GM12878 (cell line): Measurements from ENCODE around the gene ARL4C. TPM values are rescaled to one million over a fixed set of nuclear protein-coding genes. Genes with fewer than 3 reads are reported as not detected.

Source experiments
- BCL11A ChIP-seq: IDR thresholded peaks from 2 replicates; pipeline ENCODE4 v1.6.1; 2011; ENCODE audit warnings: low read depth, low read length
- CREB1 ChIP-seq: IDR thresholded peaks from 2 replicates; pipeline ENCODE4 v1.6.1; 2012; ENCODE audit warnings: low read depth, mild to moderate bottlenecking, inconsistent platforms
- SMAD5 ChIP-seq: IDR thresholded peaks from 2 replicates; pipeline ENCODE4 v1.6.1; 2016; ENCODE audit warnings: antibody characterized with exemption, low read depth
- SP1 ChIP-seq: IDR thresholded peaks from one replicate; pipeline ENCODE4 v1.6.1; 2011; ENCODE audit warnings: low read depth, low read length
- TCF12 ChIP-seq: IDR thresholded peaks from 2 replicates; pipeline ENCODE4 v1.6.1; 2011; ENCODE audit warnings: low read depth, mild to moderate bottlenecking, low read length
- YY1 ChIP-seq: IDR thresholded peaks from 2 replicates; pipeline ENCODE4 v1.6.1; 2011; ENCODE audit warnings: low read depth, mild to moderate bottlenecking, low read length
- polyA plus RNA-seq, 11 experiments: library from polyadenylated mRNA; depleted of rRNA in 4 of 11; unstranded in 6 of 11; stranded (reverse) in 5 of 11; fragments of >200 nt; fragmentation: Nextera tagmentation in 4 of 11; fragmentation: Illumina TruSeq in 1 of 11; extraction: Ambion mirVana in 4 of 11; extraction: Trizol in 1 of 11; gene quantifications; 1 replicate in 1 of 11; 2 replicates in 10 of 11; pipeline versions ENCODE4 v1.2.1 to v1.2.3, GENCODE V29; 2011 to 2016; ENCODE audit warnings: inconsistent platforms in 2 of 11, missing spikeins in 2 of 11, low read depth in 1 of 11
- total RNA-seq, 4 experiments: library from RNA; depleted of rRNA in 3 of 4; stranded (reverse); fragments of >200 nt in 3 of 4; fragmentation: Illumina TruSeq in 1 of 4; extraction: Trizol in 1 of 4; gene quantifications; 2 replicates each; pipeline versions ENCODE4 v1.2.1 to v1.2.3, GENCODE V29; 2013 to 2021
- TF ChIP-seq, protein P1 (sequence below): fragments of 450-650 bp; formaldehyde crosslinking; IDR thresholded peaks from 2 replicates; pipeline ENCODE4 v1.4.0; 2022; ENCODE audit warnings: mild to moderate bottlenecking, moderate library complexity
- TF ChIP-seq, protein P2 (sequence below): fragments of 150-350 bp; IDR thresholded peaks from 2 replicates; pipeline ENCODE4 v1.6.1; 2016; ENCODE audit warnings: low read depth, low read length
- TF ChIP-seq, protein P3 (sequence below): fragments of 450-650 bp; IDR thresholded peaks from 2 replicates; pipeline ENCODE4 v1.6.1; 2017; ENCODE audit warnings: mild to moderate bottlenecking, low read depth, inconsistent platforms; ENCODE audit not compliant: poor library complexity, severe bottlenecking

ARL4C gene
- total and polyA plus RNA-seq, 10 of the 15 experiments (the other 5 are each of a cell fraction or from before 2014, with no cell fraction given), result 0.03 to 0.72 (median 0.06) TPM; not detected in 4

DNA sequence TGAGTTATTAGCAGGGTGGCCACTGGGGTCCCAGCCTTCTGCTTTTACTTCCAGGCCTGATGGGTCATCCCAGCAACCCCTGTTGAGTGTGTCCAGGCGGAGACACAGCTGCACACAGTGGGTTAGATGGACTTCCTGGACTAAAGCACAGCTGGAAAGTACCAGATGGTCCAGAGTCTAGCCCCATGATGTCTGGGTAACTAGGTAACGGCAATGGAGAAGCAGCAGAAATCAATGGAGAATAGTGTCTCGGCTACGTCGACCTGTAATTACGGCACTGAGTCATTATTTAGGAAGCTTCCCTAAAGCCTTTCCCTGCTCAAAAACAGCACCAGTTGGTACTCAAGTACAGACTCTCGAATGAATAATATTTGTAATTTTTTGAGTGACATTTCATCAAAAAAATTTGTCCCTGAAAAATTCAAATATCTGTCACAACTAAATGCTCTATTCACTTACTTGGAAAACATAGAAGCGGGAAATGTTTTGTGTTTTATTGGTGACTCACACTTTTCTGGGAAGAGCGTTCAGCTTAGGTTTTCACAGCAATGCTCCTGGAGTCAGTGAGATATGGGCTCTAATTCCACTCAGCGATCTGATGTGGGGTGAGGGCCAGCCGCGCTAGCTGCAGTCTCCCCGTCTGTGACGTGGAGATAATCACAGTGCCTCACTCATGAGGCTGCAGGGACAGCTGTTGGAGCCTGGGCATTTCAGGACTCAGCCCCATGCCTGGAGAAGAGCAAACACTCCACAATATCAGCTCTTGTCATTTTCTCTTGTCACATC is 16.2 kb upstream of the ARL4C start (continued):
- TF ChIP-seq, protein P1, sequence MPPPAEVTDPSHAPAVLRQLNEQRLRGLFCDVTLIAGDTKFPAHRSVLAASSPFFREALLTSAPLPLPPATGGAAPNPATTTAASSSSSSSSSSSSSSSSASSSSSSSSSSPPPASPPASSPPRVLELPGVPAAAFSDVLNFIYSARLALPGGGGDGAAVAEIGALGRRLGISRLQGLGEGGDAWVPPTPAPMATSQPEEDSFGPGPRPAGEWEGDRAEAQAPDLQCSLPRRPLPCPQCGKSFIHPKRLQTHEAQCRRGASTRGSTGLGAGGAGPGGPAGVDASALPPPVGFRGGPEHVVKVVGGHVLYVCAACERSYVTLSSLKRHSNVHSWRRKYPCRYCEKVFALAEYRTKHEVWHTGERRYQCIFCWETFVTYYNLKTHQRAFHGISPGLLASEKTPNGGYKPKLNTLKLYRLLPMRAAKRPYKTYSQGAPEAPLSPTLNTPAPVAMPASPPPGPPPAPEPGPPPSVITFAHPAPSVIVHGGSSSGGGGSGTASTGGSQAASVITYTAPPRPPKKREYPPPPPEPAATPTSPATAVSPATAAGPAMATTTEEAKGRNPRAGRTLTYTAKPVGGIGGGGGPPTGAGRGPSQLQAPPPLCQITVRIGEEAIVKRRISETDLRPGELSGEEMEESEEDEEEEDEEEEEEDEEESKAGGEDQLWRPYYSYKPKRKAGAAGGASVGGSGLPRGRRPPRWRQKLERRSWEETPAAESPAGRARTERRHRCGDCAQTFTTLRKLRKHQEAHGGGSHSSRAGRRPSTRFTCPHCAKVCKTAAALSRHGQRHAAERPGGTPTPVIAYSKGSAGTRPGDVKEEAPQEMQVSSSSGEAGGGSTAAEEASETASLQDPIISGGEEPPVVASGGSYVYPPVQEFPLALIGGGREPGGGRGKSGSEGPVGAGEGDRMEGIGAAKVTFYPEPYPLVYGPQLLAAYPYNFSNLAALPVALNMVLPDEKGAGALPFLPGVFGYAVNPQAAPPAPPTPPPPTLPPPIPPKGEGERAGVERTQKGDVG, result no peak
- TF ChIP-seq, protein P2, sequence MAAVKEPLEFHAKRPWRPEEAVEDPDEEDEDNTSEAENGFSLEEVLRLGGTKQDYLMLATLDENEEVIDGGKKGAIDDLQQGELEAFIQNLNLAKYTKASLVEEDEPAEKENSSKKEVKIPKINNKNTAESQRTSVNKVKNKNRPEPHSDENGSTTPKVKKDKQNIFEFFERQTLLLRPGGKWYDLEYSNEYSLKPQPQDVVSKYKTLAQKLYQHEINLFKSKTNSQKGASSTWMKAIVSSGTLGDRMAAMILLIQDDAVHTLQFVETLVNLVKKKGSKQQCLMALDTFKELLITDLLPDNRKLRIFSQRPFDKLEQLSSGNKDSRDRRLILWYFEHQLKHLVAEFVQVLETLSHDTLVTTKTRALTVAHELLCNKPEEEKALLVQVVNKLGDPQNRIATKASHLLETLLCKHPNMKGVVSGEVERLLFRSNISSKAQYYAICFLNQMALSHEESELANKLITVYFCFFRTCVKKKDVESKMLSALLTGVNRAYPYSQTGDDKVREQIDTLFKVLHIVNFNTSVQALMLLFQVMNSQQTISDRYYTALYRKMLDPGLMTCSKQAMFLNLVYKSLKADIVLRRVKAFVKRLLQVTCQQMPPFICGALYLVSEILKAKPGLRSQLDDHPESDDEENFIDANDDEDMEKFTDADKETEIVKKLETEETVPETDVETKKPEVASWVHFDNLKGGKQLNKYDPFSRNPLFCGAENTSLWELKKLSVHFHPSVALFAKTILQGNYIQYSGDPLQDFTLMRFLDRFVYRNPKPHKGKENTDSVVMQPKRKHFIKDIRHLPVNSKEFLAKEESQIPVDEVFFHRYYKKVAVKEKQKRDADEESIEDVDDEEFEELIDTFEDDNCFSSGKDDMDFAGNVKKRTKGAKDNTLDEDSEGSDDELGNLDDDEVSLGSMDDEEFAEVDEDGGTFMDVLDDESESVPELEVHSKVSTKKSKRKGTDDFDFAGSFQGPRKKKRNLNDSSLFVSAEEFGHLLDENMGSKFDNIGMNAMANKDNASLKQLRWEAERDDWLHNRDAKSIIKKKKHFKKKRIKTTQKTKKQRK, result no peak
- TF ChIP-seq YY1 (no peak), SMAD5 (no peak), BCL11A (no peak), SP1 (no peak), TCF12 (no peak), CREB1 (no peak)
- TF ChIP-seq, protein P3, sequence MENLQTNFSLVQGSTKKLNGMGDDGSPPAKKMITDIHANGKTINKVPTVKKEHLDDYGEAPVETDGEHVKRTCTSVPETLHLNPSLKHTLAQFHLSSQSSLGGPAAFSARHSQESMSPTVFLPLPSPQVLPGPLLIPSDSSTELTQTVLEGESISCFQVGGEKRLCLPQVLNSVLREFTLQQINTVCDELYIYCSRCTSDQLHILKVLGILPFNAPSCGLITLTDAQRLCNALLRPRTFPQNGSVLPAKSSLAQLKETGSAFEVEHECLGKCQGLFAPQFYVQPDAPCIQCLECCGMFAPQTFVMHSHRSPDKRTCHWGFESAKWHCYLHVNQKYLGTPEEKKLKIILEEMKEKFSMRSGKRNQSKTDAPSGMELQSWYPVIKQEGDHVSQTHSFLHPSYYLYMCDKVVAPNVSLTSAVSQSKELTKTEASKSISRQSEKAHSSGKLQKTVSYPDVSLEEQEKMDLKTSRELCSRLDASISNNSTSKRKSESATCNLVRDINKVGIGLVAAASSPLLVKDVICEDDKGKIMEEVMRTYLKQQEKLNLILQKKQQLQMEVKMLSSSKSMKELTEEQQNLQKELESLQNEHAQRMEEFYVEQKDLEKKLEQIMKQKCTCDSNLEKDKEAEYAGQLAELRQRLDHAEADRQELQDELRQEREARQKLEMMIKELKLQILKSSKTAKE, result no peak
